NCI-H524 treated with DMSO at 0.1 percent for 48 hours (cell line): ENCODE measurements around the gene SRSF4.
"Not testable (repeated sequence)": the region's sequence is repeated elsewhere in the genome, so short reads cannot be mapped to it uniquely, and the experiment has no call there.

Experiments
- DNase-seq: peaks from one replicate; lab custom pipeline; 2025; lab: John Stamatoyannopoulos, UW

SRSF4 gene

GRCh38 chr1:29162476-29163138 lies 19.1 kb downstream of the SRSF4 start:
- DNase-seq: no peak

GRCh38 chr1:29162025-29162424 lies 19.7 kb downstream of the SRSF4 start:
- DNase-seq: no peak

- no peak for DNase-seq
These were observed 21.9 kb downstream of the SRSF4 start for GRCh38 chr1:29159773-29160172.

GRCh38 chr1:29157269-29157601 lies 24.5 kb downstream of the SRSF4 start:
- no peak for DNase-seq

- DNase-seq: no peak
These were observed 25.0 kb downstream of the SRSF4 start for GRCh38 chr1:29156543-29157268.

- DNase-seq: no peak
These were observed 29.5 kb downstream of the SRSF4 start for GRCh38 chr1:29152046-29152805.

- DNase-seq: not testable (repeated sequence)
These were observed 31.4 kb downstream of the SRSF4 start for GRCh38 chr1:29150346-29150745.

GRCh38 chr1:29148656-29149491 lies 32.8 kb downstream of the SRSF4 start:
- no peak for DNase-seq

- no peak for DNase-seq
These were observed 35.8 kb downstream of the SRSF4 start for GRCh38 chr1:29145739-29146437.

- no peak for DNase-seq
These were observed 37.5 kb downstream of the SRSF4 start for GRCh38 chr1:29144178-29144577.

- DNase-seq: no peak
These were observed 39.0 kb downstream of the SRSF4 start for GRCh38 chr1:29142714-29143113.

GRCh38 chr1:29136391-29136915 lies 45.2 kb downstream of the SRSF4 start:
- DNase-seq: no peak

GRCh38 chr1:29134695-29135028 lies 47.0 kb downstream of the SRSF4 start:
- DNase-seq: no peak

- DNase-seq: no peak
These were observed 47.6 kb downstream of the SRSF4 start for GRCh38 chr1:29133861-29134694.

- not testable (repeated sequence) for DNase-seq
These were observed 50.6 kb downstream of the SRSF4 start for GRCh38 chr1:29131056-29131455.

- no peak for DNase-seq
These were observed 51.8 kb downstream of the SRSF4 start for GRCh38 chr1:29129916-29130315.

- no peak for DNase-seq
These were observed 53.0 kb downstream of the SRSF4 start for GRCh38 chr1:29128739-29129138.

GRCh38 chr1:29126198-29126597 lies 55.5 kb downstream of the SRSF4 start:
- no peak for DNase-seq

- DNase-seq: no peak
These were observed 55.9 kb downstream of the SRSF4 start for GRCh38 chr1:29125788-29126187.

- no peak for DNase-seq
These were observed 56.5 kb downstream of the SRSF4 start for GRCh38 chr1:29125237-29125641.
